ENCODE data around the gene FRAT1. TPM values are rescaled to one million over a fixed set of nuclear protein-coding genes. Genes with fewer than 3 reads are reported as not detected.

FRAT1 gene
- total and polyA plus RNA-seq, 10 of the 15 experiments (the other 5 are each of a cell fraction or from before 2014, with no cell fraction given), result 0.07 to 0.73 (median 0.26) TPM

- RAD21 ChIA-PET (ENCODE audit: unreplicated experiment), result no interaction called here
- POLR2A ChIA-PET, result interaction anchor here (0.6 kb wide), 1 partner anchor 445 kb away, joined by 6 read pairs; no protein-coding TSS in a partner anchor
- SMC1A ChIA-PET (ENCODE audit: uncharacterized antibody, unreplicated experiment), result interaction anchor here (1.7 kb wide), 1 partner anchor 20 kb away, joined by 4 read pairs; no protein-coding TSS in a partner anchor
- no TSS peak for BruUV-seq (replicated peaks)
- ATAC-seq, result no peak
- Histone ChIP-seq H3K36me3 (ENCODE audit: control insufficient read depth in 2 of 2, insufficient read depth in 2 of 2, low read length in 1 of 2) (no peaks in the 10 kb centered on the region), H2AFZ (ENCODE audit: control insufficient read depth, low read depth, low read length) (no peak overlapping the region), H3K9me3 (replicated peaks; ENCODE audit: control insufficient read depth, insufficient read depth, low read length) (no peaks in the 10 kb centered on the region), H3K4me2 (ENCODE audit: control insufficient read depth, insufficient read depth) (no peak overlapping the region), H3K4me1 (ENCODE audit: control insufficient read depth, insufficient read depth, low read length) (no peaks in the 10 kb centered on the region), H3K4me3 (no peak overlapping the region), H3K27ac (ENCODE audit: control insufficient read depth, insufficient read depth) (no peak overlapping the region), H3K27me3 (replicated peaks in 1 of 2; ENCODE audit: control insufficient read depth in 2 of 2, insufficient read depth in 2 of 2, low read length in 1 of 2) (no peaks in the 10 kb centered on the region; a peak in 1 of 4 replicates), H3K79me2 (ENCODE audit: control insufficient read depth, insufficient read depth, low read length) (no peaks in the 10 kb centered on the region), H4K20me1 (ENCODE audit: control insufficient read depth, insufficient read depth) (no peaks in the 10 kb centered on the region), H3K9ac (ENCODE audit: control insufficient read depth, insufficient read depth, low read length) (no peak overlapping the region)
- in situ Hi-C loops (cut with MboI) (no loop called here), intact Hi-C loops (cut with micrococcal nuclease; ENCODE audit: unreplicated experiment) (no loop called here)
- no peak for FAIRE-seq
- CTCF ChIA-PET, result no interaction called here
- DNase-seq (ENCODE audit: low read depth, low spot score), result no peak
- 66% methylated on average over 6 of the region's 6 CpGs for WGBS (ENCODE audit: insufficient coverage, insufficient replicate concordance, low lambda C conversion rate, missing lambda C conversion rate)
- TF ChIP-seq E4F1 (IDR thresholded peaks at IDR 0.05; ENCODE audit: borderline replicate concordance, partially characterized antibody) (no peak), CEBPZ (IDR thresholded peaks at IDR 0.05; ENCODE audit: low read depth, low read length) (no peak), SMAD1 (IDR thresholded peaks at IDR 0.05; ENCODE audit: low read depth, partially characterized antibody) (no peak), E2F8 (IDR thresholded peaks at IDR 0.05; ENCODE audit: low read depth, partially characterized antibody) (no peak), NBN (IDR thresholded peaks at IDR 0.05) (no peak), KAT2A (conservative IDR thresholded peaks at IDR 0.05; ENCODE audit: control insufficient read depth, low read depth, low read length) (no peak), TAF1 (IDR thresholded peaks at IDR 0.05; ENCODE audit: borderline replicate concordance, low read depth, low read length) (no peak), SRF (IDR thresholded peaks at IDR 0.05; ENCODE audit: low read depth in 2 of 2, low read length in 2 of 2) (no peak), CTCF (IDR thresholded peaks at IDR 0.05 in 2 of 3, conservative IDR thresholded peaks at IDR 0.05 in 1 of 3; ENCODE audit: control insufficient read depth in 2 of 3, extremely low read depth in 1 of 3, insufficient read depth in 1 of 3, low read depth in 3 of 3, low read length in 3 of 3) (no peak), BCL3 (IDR thresholded peaks at IDR 0.05; ENCODE audit: borderline replicate concordance, insufficient read depth, low read depth, low read length, poor library complexity, severe bottlenecking) (no peak), NFYA (IDR thresholded peaks at IDR 0.05; ENCODE audit: borderline replicate concordance, low read depth, low read length) (no peak)
Observed at GRCh38 chr10:97312897-97313296, 6.2 kb upstream of the FRAT1 start.
